Ishikawa (cell line): ENCODE data around the gene CALCOCO2.

Experiments
- CEBPB ChIP-seq: IDR thresholded peaks from 2 replicates; pipeline ENCODE4 v1.6.1; 2012
- CREB1 ChIP-seq: IDR thresholded peaks from 2 replicates; pipeline ENCODE4 v1.6.1; 2012; ENCODE audit warnings: low read depth
- EGR1 ChIP-seq: IDR thresholded peaks from 2 replicates; pipeline ENCODE4 v1.6.1; 2012
- EP300 ChIP-seq: IDR thresholded peaks from 2 replicates; pipeline ENCODE4 v1.6.1; 2012; ENCODE audit warnings: borderline replicate concordance
- FOXM1 ChIP-seq: IDR thresholded peaks from 2 replicates; pipeline ENCODE4 v1.6.1; 2012; ENCODE audit warnings: low read depth, borderline replicate concordance
- NFIC ChIP-seq: IDR thresholded peaks from 2 replicates; pipeline ENCODE4 v1.6.1; 2012
- RAD21 ChIP-seq: IDR thresholded peaks from 2 replicates; pipeline ENCODE4 v1.6.1; 2012; ENCODE audit warnings: low read depth
- REST ChIP-seq: IDR thresholded peaks from 2 replicates; pipeline ENCODE4 v1.6.1; 2012; ENCODE audit warnings: low read depth, mild to moderate bottlenecking
- TAF1 ChIP-seq: IDR thresholded peaks from 2 replicates; pipeline ENCODE4 v1.6.1; 2012; ENCODE audit warnings: low read depth, mild to moderate bottlenecking
- TCF12 ChIP-seq: IDR thresholded peaks from 2 replicates; pipeline ENCODE4 v1.6.1; 2012; ENCODE audit warnings: low read depth
- TEAD4 ChIP-seq: IDR thresholded peaks from 2 replicates; pipeline ENCODE4 v1.6.1; 2012
- YY1 ChIP-seq: IDR thresholded peaks from 2 replicates; pipeline ENCODE4 v1.6.1; 2012; ENCODE audit warnings: low read depth
- ZBTB7A ChIP-seq: IDR thresholded peaks from 2 replicates; pipeline ENCODE4 v1.6.1; 2012; ENCODE audit warnings: low read depth
- TF ChIP-seq, protein P1 (sequence below): IDR thresholded peaks from 2 replicates; pipeline ENCODE4 v1.6.1; 2012
- TF ChIP-seq, protein P2 (sequence below): IDR thresholded peaks from 2 replicates; pipeline ENCODE4 v1.6.1; 2012

Gene CALCOCO2

DNA sequence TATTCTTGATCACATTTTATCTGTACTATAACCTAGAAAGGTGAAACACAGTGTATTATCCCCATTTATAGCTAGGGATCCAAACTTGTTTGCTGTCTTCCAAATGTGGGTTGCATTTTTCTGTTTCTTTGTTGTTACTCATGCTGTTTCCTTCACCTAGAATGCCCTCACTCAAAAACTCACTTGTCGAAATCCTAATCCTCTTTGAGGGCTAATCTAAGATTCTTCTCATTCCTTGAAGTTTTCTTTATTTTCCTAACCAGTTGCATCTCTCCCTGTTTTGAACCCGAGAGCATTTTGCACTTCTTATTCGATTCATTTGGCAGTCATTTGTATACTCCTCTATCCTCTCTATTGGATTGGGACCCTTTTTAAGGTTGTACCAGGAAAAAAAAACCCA, 9.6 kb downstream of the CALCOCO2 start:
- no peak for TF ChIP-seq ZBTB7A
- no peak for TF ChIP-seq TCF12
- no peak for TF ChIP-seq EGR1
- TF ChIP-seq TEAD4, result no peak
- no peak for TF ChIP-seq CEBPB
- no peak for TF ChIP-seq EP300
- no peak for TF ChIP-seq REST
- no peak for TF ChIP-seq TAF1
- no peak for TF ChIP-seq CREB1
- no peak for TF ChIP-seq FOXM1
- no peak for TF ChIP-seq YY1
- TF ChIP-seq, protein P1, sequence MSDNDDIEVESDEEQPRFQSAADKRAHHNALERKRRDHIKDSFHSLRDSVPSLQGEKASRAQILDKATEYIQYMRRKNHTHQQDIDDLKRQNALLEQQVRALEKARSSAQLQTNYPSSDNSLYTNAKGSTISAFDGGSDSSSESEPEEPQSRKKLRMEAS, result no peak
- TF ChIP-seq, protein P2, sequence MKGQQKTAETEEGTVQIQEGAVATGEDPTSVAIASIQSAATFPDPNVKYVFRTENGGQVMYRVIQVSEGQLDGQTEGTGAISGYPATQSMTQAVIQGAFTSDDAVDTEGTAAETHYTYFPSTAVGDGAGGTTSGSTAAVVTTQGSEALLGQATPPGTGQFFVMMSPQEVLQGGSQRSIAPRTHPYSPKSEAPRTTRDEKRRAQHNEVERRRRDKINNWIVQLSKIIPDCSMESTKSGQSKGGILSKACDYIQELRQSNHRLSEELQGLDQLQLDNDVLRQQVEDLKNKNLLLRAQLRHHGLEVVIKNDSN, result no peak
- TF ChIP-seq NFIC, result no peak
- no peak for TF ChIP-seq RAD21

- TF ChIP-seq, protein P2, result no peak
- TF ChIP-seq YY1, result no peak
- no peak for TF ChIP-seq RAD21
- no peak for TF ChIP-seq EGR1
- no peak for TF ChIP-seq REST
- TF ChIP-seq EP300, result no peak
- no peak for TF ChIP-seq FOXM1
- TF ChIP-seq ZBTB7A, result no peak
- TF ChIP-seq TEAD4, result no peak
- no peak for TF ChIP-seq TAF1
- TF ChIP-seq, protein P1, result no peak
- TF ChIP-seq TCF12, result no peak
Measured at GRCh38 chr17:48841395-48841831, 10.6 kb downstream of the CALCOCO2 start.

GRCh38 chr17:48842746-48843145, 11.9 kb downstream of the CALCOCO2 start:
- no peak for TF ChIP-seq ZBTB7A
- TF ChIP-seq TEAD4, result no peak
- no peak for TF ChIP-seq TAF1
- no peak for TF ChIP-seq NFIC
- no peak for TF ChIP-seq RAD21
- TF ChIP-seq EP300, result no peak
- no peak for TF ChIP-seq CEBPB
- TF ChIP-seq REST, result no peak
- TF ChIP-seq TCF12, result no peak
- TF ChIP-seq, protein P1, result no peak
- TF ChIP-seq YY1, result no peak
- no peak for TF ChIP-seq CREB1
- no peak for TF ChIP-seq EGR1
- TF ChIP-seq, protein P2, result no peak
- TF ChIP-seq FOXM1, result no peak
